Regular cardiac myocyte (primary cell): ENCODE results near the gene YWHAH. TPM values are rescaled to one million over a fixed set of nuclear protein-coding genes. Genes with fewer than 3 reads are reported as not detected.

Experiments
- total RNA-seq: library from RNA; depleted of rRNA; stranded (reverse); fragments of >200 nt; gene quantifications from 2 replicates; pipeline ENCODE4 v1.2.3, GENCODE V29; 2014

YWHAH gene
- total RNA-seq, result 69.3 and 221 TPM in 2 replicates

DNA sequence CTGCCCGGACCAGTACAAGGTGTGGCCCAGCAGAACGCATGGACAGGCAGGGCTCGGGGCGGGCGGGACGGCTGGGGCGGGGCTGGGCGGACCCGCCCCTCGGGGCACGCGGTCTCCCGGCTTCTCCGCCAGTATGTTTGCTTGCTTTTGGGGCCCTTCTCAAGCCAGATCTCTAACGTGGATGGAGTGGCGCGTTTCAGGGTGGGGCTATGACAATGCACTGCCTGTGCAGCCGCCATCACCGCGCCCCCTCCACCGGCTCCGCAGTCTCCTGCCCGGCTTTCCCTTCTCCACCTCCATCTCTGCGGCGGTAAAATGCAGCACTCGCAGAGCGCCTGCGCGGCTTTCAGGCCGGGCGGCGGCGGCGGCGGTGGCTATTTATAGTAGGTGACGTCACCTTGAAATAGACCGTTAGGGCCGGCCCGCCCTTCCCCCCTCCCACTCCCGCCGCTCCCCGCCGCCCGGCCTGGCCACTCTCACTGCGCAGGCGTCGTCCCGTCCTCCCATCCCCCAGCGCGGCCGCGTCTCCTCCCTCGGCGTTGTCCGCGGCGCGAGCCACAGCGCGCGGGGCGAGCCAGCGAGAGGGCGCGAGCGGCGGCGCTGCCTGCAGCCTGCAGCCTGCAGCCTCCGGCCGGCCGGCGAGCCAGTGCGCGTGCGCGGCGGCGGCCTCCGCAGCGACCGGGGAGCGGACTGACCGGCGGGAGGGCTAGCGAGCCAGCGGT, at the start of gene YWHAH:
Gene YWHAH, plus strand, starts transcription at position 558 of the 722 bp plus-strand sequence. CDS start 199 bp downstream, outside the sequence.

Other genes starting within 250 kb of the YWHAH start
- gene PRR14L, start 194.4 kb upstream of the YWHAH start, total RNA-seq, result 14.1 and 17.4 TPM in 2 replicates
- 8.2 TPM in 2 replicates for gene DEPDC5, start 190.5 kb upstream of the YWHAH start, total RNA-seq
- not detected in 2 replicates for gene SLC5A1, start 98.7 kb downstream of the YWHAH start, total RNA-seq
- not detected in 2 replicates for gene C22orf42, start 214.8 kb downstream of the YWHAH start, total RNA-seq